ENCODE results near the gene HIVEP3. TPM values are rescaled to one million over a fixed set of nuclear protein-coding genes. Genes with fewer than 3 reads are reported as not detected.

The HIVEP3 gene
- total RNA-seq, 4 donors from 2014 or later, result 6.1 to 10.1 (median 7.8) TPM

GRCh38 chr1:41876576-41877445, 41.9 kb downstream of the HIVEP3 start:
- TF ChIP-seq CTCF (IDR thresholded peaks at IDR 0.05), result no peak
- no peak for ATAC-seq (ENCODE audit: low FRiP score)
- DNase-seq (ENCODE audit: low spot score), result no peak

- no peak for TF ChIP-seq CTCF (IDR thresholded peaks at IDR 0.05)
- ATAC-seq (ENCODE audit: low FRiP score), result no peak
Measured at GRCh38 chr1:41875487-41875886, 43.2 kb downstream of the HIVEP3 start.

GRCh38 chr1:41874903-41875411, 43.8 kb downstream of the HIVEP3 start:
- no peak for TF ChIP-seq CTCF (IDR thresholded peaks at IDR 0.05)
- no peak for ATAC-seq (ENCODE audit: low FRiP score)
- DNase-seq (ENCODE audit: low spot score), result no peak

More at GRCh38 chr1:41875487-41875886, 43.2 kb downstream of the HIVEP3 start:
- DNase-seq (ENCODE audit: low spot score), result no peak

- no peak for ATAC-seq (ENCODE audit: low FRiP score)
Measured at GRCh38 chr1:41874151-41874719, 44.5 kb downstream of the HIVEP3 start.

GRCh38 chr1:41872074-41872473, 46.6 kb downstream of the HIVEP3 start:
- TF ChIP-seq CTCF (IDR thresholded peaks at IDR 0.05), result no peak
- ATAC-seq (ENCODE audit: low FRiP score) (no peak), DNase-seq (ENCODE audit: low spot score) (no peak)

More at GRCh38 chr1:41874151-41874719, 44.5 kb downstream of the HIVEP3 start:
- no peak for DNase-seq (ENCODE audit: low spot score)
- no peak for TF ChIP-seq CTCF (IDR thresholded peaks at IDR 0.05)

GRCh38 chr1:41870076-41870562, 48.6 kb downstream of the HIVEP3 start:
- ATAC-seq (ENCODE audit: low FRiP score), result peak; percentile 69
- DNase-seq (ENCODE audit: low spot score), result no peak
- no peak for TF ChIP-seq CTCF (IDR thresholded peaks at IDR 0.05)

Measured in omental fat pad (tissue), 4 donors.